ENCODE results near the gene BSCL2. TPM values are rescaled to one million over a fixed set of nuclear protein-coding genes. Genes with fewer than 3 reads are reported as not detected.

The BSCL2 gene
- total RNA-seq, 1 donor from 2014 or later = 34.6 TPM

DNA sequence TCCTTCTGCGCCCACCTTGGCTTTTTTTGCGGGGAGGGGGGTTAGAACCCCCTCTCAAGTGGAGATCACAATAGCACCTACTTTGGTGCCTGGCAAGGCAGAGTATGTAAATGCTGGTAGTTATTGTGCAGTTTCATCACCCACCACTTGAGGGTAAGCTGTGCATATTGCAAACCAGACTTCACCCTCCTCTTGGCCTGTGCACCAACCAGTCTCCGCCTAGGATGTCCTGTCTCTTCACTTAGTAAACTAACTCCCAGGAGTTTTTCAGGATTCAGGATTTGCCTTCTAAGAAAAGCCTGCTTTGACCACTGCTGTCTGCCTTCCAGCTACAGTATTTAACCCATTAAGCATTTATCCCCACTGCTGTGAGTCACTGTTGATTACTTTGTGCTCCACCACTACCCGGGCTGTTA is 26.4 kb downstream of the BSCL2 start:
- H3K36me3 Mint-ChIP-seq = peaks cover 12% of the 10 kb centered on the region
- Histone ChIP-seq H3K79me2 (ENCODE audit: low read depth) (peaks cover 20% of the 10 kb centered on the region), H3K9ac (no peak overlapping the region), H2AFZ (replicated peaks) (peak overlapping the region; percentile 45), H3F3A (ENCODE audit: low read depth) (peaks cover 34% of the 10 kb centered on the region), H4K20me1 (ENCODE audit: low read depth) (peaks cover 8% of the 10 kb centered on the region), H3K36me3 (no peaks in the 10 kb centered on the region), H3K9me3 (ENCODE audit: low read depth) (no peaks in the 10 kb centered on the region), H3K4me2 (no peak overlapping the region), H3K27me3 (no peaks in the 10 kb centered on the region), H3K27ac (no peak overlapping the region), H3K4me3 (no peak overlapping the region), H3K4me1 (peaks cover 7% of the 10 kb centered on the region)
- peak overlapping the region; percentile 95 for H3K27ac Mint-ChIP-seq
- TF ChIP-seq, protein P1, sequence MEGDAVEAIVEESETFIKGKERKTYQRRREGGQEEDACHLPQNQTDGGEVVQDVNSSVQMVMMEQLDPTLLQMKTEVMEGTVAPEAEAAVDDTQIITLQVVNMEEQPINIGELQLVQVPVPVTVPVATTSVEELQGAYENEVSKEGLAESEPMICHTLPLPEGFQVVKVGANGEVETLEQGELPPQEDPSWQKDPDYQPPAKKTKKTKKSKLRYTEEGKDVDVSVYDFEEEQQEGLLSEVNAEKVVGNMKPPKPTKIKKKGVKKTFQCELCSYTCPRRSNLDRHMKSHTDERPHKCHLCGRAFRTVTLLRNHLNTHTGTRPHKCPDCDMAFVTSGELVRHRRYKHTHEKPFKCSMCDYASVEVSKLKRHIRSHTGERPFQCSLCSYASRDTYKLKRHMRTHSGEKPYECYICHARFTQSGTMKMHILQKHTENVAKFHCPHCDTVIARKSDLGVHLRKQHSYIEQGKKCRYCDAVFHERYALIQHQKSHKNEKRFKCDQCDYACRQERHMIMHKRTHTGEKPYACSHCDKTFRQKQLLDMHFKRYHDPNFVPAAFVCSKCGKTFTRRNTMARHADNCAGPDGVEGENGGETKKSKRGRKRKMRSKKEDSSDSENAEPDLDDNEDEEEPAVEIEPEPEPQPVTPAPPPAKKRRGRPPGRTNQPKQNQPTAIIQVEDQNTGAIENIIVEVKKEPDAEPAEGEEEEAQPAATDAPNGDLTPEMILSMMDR (IDR thresholded peaks at IDR 0.05) = peak; percentile 44
- no peak for TF ChIP-seq EZH2phosphoT487 (IDR thresholded peaks at IDR 0.05)
- peak; percentile 51 for DNase-seq (ENCODE audit: low spot score)
- no peaks in the 10 kb centered on the region for H3K9me3 Mint-ChIP-seq
- peaks cover 2% of the 10 kb centered on the region for H3K27me3 Mint-ChIP-seq (ENCODE audit: insufficient read depth, low read depth)
- peaks cover 27% of the 10 kb centered on the region for H3K4me1 Mint-ChIP-seq
- peak overlapping the region; percentile 73 for H3K4me3 Mint-ChIP-seq

DNA sequence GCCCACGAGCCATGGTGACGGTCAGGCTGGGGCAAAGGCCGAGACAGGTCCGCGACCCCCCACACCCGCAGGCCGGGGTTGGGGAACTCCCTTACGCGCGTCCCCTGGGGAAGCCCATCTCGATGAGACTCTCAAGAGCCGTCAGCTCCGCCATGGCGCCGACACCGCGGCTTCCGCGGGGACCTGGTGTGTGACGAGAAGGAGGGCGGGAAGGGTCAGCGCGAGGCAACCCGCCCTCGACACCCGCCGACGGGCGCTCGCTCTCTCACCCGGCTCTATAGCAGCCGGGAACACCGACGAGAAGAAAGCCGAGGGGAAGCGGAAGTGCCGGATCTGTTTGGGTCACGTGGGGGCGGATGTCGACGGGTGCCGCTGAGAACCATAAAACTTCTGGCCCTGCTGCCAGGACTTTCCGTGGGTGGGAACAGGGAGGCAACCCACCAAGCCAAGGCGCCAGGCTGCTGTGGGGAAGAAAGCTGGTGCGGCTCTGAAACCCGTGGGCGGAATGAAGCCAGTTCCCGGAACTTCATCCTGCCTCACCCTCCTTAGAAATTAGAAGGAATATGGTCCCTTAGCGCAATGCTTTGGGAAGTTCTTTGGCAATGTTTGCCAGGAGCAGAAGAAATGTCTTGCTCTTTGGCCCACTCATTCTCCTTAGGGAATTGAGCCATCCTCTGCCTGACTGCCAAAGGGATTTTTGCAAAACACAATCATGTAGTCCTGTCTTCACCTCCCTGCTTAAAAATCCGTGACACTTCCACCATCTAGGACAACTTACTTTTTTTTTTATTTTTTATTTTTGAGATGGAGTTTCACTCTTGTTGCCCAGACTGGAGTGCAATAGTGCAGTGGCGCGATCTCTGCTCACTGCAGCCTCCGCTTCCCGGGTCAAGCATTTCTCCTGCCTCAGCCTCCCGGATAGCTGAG is 28.2 kb downstream of the BSCL2 start, which contains the start of gene UBXN1:
Gene UBXN1 (minus strand): TSS at position 304 of the 927 bp plus-strand sequence. CDS start 150 bp downstream, at position 154.
- Mint-ChIP-seq H3K36me3 (peaks cover 17% of the 10 kb centered on the region), H3K27ac (peak within 1 kb of the TSS; percentile 99), H3K4me1 (peaks cover 27% of the 10 kb centered on the region), H3K9me3 (no peaks in the 10 kb centered on the region), H3K4me3 (peak within 1 kb of the TSS; percentile 93), H3K27me3 (ENCODE audit: insufficient read depth, low read depth) (peaks cover 2% of the 10 kb centered on the region)
- Histone ChIP-seq H3K9ac (peak within 1 kb of the TSS; percentile 88), H3K27ac (no peak within 1 kb of the TSS), H4K20me1 (ENCODE audit: low read depth) (peaks cover 8% of the 10 kb centered on the region), H3K79me2 (ENCODE audit: low read depth) (peaks cover 20% of the 10 kb centered on the region), H3K36me3 (no peaks in the 10 kb centered on the region), H3K4me1 (peaks cover 7% of the 10 kb centered on the region), H3K9me3 (ENCODE audit: low read depth) (no peaks in the 10 kb centered on the region), H3K4me3 (peak within 1 kb of the TSS; percentile 85), H3K27me3 (no peaks in the 10 kb centered on the region), H3K4me2 (peak within 1 kb of the TSS; percentile 96), H2AFZ (replicated peaks) (peak within 1 kb of the TSS; percentile 77), H3F3A (ENCODE audit: low read depth) (peaks cover 44% of the 10 kb centered on the region)
- TF ChIP-seq, protein P1 (IDR thresholded peaks at IDR 0.05) = no peak
- TF ChIP-seq EZH2 (IDR thresholded peaks at IDR 0.05) (no peak), EZH2phosphoT487 (IDR thresholded peaks at IDR 0.05) (no peak)
- DNase-seq (ENCODE audit: low spot score) = peak; percentile 85

DNA sequence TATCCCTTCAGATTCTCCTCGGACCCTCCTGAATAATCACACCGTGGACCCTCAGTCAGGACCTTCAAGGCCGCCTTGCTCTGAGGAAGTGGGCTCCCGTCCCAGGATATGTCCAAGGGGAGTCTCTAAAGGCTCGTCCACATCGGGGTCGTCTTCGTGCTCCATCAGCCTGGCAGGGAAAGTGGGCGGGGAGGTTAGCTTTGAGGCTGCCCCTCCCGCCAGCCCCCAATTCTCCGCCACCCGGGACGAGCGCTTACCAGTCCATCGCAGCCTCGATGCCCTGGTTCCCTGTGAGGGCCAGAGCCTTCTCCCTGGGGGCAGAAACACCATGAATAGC is 28.8 kb downstream of the BSCL2 start:
- Histone ChIP-seq H3K9ac (peak overlapping the region; percentile 88), H3K79me2 (ENCODE audit: low read depth) (peaks cover 21% of the 10 kb centered on the region), H4K20me1 (ENCODE audit: low read depth) (peaks cover 8% of the 10 kb centered on the region), H3K4me3 (peak overlapping the region; percentile 85), H3K36me3 (no peaks in the 10 kb centered on the region), H3K9me3 (ENCODE audit: low read depth) (no peaks in the 10 kb centered on the region), H3K27ac (no peak overlapping the region), H3K4me2 (peak overlapping the region; percentile 96), H3F3A (ENCODE audit: low read depth) (peaks cover 46% of the 10 kb centered on the region), H3K27me3 (no peaks in the 10 kb centered on the region), H3K4me1 (peaks cover 7% of the 10 kb centered on the region), H2AFZ (replicated peaks) (no peak overlapping the region)
- no peak for TF ChIP-seq EZH2 (IDR thresholded peaks at IDR 0.05)
- TF ChIP-seq, protein P1 (IDR thresholded peaks at IDR 0.05) = no peak
- TF ChIP-seq EZH2phosphoT487 (IDR thresholded peaks at IDR 0.05) = no peak
- peak overlapping the region; percentile 93 for H3K4me3 Mint-ChIP-seq
- peaks cover 2% of the 10 kb centered on the region for H3K27me3 Mint-ChIP-seq (ENCODE audit: insufficient read depth, low read depth)
- DNase-seq (ENCODE audit: low spot score) = peak; percentile 25
- H3K4me1 Mint-ChIP-seq = peaks cover 27% of the 10 kb centered on the region
- H3K27ac Mint-ChIP-seq = no peak overlapping the region
- H3K36me3 Mint-ChIP-seq = peaks cover 19% of the 10 kb centered on the region
- no peaks in the 10 kb centered on the region for H3K9me3 Mint-ChIP-seq
